Measurements from ENCODE around the gene IL22RA2.
A peak's percentile ranks its signal among the peaks of the same experiment; 100 is the strongest.

IL22RA2 gene

GRCh38 chr6:137166247-137167098 lies 7.0 kb downstream of the IL22RA2 start:
- TF ChIP-seq CTCF (IDR thresholded peaks at IDR 0.05; ENCODE audit: borderline replicate concordance, insufficient read depth, low read depth, low read length): no peak
- H3K4me3 ChIP-seq (ENCODE audit: low read depth, low read length): no peak overlapping the region

DNA sequence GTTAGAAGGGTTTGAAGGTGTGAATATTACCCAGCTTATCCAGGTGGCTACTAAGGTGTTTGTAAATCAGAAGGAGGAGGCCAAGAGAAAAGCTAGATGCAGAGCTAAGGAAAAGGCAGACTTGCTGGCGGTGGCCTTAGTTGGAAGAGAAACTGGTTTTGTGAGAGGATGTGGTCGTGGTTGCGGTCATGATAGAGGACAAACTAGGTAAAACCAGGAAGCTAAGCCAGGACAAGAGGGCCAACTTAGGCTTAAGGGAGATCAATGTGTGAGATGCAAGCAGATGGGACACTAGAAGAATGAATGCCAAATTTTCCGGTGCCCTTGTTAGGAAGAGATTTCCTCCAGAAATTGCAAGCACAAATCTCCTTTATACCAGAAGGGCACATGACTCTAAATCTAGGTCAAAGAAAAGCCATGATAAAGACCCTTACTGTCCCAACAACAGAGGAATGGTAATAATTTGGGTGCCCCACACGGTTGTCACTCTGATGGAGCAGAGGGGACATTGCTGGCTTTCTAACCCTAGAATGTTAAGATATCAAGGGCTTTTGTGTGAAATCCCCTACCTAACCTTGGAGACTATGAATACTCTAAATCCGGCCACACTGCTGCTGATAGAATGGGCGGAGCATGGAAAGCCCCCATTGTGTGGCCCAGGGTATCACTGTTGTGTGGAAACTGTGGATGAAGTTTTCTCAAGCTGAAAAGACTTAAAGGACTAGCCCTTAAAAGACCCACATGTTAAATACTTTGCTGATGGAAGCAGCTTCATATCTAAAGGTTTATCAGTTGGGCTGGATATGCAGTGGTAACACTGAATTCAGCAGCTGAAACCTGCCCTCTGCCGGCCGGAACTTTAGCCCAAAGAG lies 7.8 kb downstream of the IL22RA2 start:
- no peak overlapping the region for H3K4me3 ChIP-seq (ENCODE audit: low read depth, low read length)
- peak; percentile 61; the same call in 1 of the 2 replicates for TF ChIP-seq CTCF (IDR thresholded peaks at IDR 0.05; ENCODE audit: borderline replicate concordance, insufficient read depth, low read depth, low read length)

DNA sequence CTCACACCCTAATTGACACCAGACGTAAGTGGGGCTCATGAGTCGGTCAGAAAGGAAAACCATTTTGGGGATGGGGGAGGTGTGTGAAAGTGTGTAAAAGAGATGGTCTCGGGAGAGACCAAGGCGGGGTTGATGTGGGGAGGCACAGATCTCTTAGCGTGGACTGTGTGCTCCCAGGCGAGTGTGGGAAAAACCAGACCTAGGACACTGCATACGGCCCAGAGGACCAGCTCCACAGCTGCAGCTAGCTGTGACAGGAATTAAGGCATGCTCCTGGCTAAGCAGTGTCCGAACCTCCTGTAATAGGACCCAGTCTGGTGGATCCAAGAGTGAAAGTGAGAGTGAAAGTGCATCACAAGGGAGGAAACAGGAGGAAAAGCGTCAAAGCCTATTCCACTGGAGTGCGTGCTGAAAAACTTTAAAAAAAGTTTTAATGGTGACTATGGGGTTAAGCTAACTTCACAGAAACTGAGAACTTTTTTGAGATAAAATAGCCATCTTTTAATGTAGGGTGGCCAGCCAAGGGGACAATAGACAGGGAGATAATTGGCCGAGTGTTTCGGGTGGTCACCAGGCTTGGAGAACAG lies 9.6 kb downstream of the IL22RA2 start:
- TF ChIP-seq CTCF (IDR thresholded peaks at IDR 0.05; ENCODE audit: borderline replicate concordance, insufficient read depth, low read depth, low read length): no peak
- H3K4me3 ChIP-seq (ENCODE audit: low read depth, low read length): no peak overlapping the region

DNA sequence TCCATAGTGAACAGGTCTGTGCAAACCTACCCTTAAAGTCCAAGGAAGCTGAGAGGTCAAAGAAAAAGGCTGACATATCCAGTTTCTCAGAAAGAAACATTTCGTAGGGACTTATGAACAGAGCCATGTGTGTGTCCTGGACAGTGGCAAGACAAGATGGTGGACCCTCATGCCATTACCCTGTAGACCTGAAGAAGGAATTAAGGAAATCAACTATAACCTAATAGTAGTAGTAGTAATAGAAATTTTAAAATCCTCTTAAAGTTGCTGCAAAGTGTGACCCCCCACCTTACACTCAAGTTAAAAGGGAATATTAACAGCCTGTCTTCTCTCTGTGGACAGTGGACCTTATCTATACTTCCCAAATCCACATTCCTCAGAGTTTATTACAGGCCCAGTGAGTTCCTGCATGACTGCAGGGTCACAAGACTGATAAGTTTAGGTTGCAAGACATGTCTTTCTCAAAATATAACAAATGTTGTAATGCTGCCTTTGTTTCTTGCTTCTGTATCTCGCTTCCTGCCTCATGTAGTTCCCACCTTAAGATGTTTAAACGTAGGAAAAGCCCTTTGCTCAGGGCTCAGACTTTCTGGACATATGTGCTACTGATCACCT lies 10.6 kb downstream of the IL22RA2 start:
- H3K4me3 ChIP-seq (ENCODE audit: low read depth, low read length): no peak overlapping the region
- no peak for TF ChIP-seq CTCF (IDR thresholded peaks at IDR 0.05; ENCODE audit: borderline replicate concordance, insufficient read depth, low read depth, low read length)

DNA sequence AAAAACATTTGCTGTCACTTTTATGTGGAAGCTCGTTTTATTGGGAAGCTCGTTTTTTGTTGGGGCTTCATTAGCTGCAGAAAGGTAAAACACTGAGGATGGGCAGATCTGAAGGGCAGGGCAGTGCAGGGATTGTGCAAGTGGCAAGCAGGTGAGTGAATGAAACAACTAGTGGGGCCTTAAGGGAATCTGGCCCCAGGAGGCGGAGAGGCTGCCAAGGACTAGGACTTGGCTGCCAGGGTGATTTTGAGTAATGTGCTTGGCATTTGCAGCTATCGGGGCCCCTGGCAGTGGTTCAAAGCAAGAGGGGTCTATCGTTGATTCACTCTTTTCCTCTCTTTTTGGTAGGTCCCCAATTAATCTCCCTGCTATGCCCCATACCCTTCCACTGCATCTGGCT lies 11.5 kb downstream of the IL22RA2 start:
- TF ChIP-seq CTCF (IDR thresholded peaks at IDR 0.05; ENCODE audit: borderline replicate concordance, insufficient read depth, low read depth, low read length): no peak
- H3K4me3 ChIP-seq (ENCODE audit: low read depth, low read length): no peak overlapping the region

GRCh38 chr6:137160763-137161162 lies 12.7 kb downstream of the IL22RA2 start:
- no peak overlapping the region for H3K4me3 ChIP-seq (ENCODE audit: low read depth, low read length)
- no peak for TF ChIP-seq CTCF (IDR thresholded peaks at IDR 0.05; ENCODE audit: borderline replicate concordance, insufficient read depth, low read depth, low read length)

All from GM12875 (cell line).